OCI-LY3 (cell line): ENCODE data around the gene NUMBL.

Experiments
- EZH2phosphoT487 ChIP-seq: fragments of 200-600 bp; shearing (Covaris generic); IDR thresholded peaks from 2 replicates; pipeline ENCODE4 v1.6.1; 2018; ENCODE audit warnings: antibody characterized with exemption, mixed run types, low read depth
- TF ChIP-seq, protein P1 (sequence below): fragments of 200-600, 300-600 bp; sonication (generic); IDR thresholded peaks from 2 replicates; pipeline ENCODE4 v1.5.1; 2014; ENCODE audit warnings: antibody characterized with exemption, low read length, low read depth

DNA sequence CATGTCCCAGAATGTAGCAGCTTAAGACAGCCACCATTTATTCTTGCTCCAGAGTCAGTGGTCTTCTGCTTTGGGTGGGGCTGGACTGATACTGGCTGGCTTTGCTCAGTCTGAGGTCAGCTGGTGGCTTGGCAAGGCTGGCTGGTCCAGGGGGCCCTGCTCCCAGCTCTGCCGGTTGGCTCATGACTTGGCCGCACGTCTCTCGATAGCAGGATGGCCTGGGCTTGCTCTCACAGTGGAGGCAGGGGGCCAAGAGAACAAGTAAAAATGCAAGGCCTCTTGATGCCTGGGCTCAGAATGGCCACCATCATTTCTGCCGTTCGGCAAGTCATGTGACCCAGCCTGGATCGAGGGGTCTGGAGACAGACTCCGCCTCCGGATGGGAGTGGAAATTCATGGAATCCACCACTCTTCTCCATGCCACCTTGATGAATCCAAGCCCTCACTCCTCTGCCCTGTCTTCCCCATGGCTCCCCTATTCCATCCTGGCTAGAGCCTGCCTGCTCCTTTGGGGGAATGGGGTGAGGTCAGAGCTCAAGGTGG lies 46.7 kb upstream of the NUMBL start:
- TF ChIP-seq, protein P1, sequence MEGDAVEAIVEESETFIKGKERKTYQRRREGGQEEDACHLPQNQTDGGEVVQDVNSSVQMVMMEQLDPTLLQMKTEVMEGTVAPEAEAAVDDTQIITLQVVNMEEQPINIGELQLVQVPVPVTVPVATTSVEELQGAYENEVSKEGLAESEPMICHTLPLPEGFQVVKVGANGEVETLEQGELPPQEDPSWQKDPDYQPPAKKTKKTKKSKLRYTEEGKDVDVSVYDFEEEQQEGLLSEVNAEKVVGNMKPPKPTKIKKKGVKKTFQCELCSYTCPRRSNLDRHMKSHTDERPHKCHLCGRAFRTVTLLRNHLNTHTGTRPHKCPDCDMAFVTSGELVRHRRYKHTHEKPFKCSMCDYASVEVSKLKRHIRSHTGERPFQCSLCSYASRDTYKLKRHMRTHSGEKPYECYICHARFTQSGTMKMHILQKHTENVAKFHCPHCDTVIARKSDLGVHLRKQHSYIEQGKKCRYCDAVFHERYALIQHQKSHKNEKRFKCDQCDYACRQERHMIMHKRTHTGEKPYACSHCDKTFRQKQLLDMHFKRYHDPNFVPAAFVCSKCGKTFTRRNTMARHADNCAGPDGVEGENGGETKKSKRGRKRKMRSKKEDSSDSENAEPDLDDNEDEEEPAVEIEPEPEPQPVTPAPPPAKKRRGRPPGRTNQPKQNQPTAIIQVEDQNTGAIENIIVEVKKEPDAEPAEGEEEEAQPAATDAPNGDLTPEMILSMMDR, result no peak
- TF ChIP-seq EZH2phosphoT487, result no peak
